ENCODE results near the gene SLC45A2.
A peak's percentile ranks its signal among the peaks of the same experiment; 100 is the strongest.
"Not testable (repeated sequence)": the region's sequence is repeated elsewhere in the genome, so short reads cannot be mapped to it uniquely, and the experiment has no call there.

The SLC45A2 gene

GRCh38 chr5:34016222-34016621 lies 31.7 kb upstream of the SLC45A2 start:
- Histone ChIP-seq H3K9ac (ENCODE audit: low read length) (no peak overlapping the region), H3K27me3 (ENCODE audit: control insufficient read depth, insufficient read depth, low read length) (no peaks in the 10 kb centered on the region), H3K36me3 (ENCODE audit: control insufficient read depth, insufficient read depth, low read length) (no peaks in the 10 kb centered on the region), H3K4me1 (ENCODE audit: control insufficient read depth, insufficient read depth, low read length) (no peaks in the 10 kb centered on the region), H3K9me3 (ENCODE audit: control insufficient read depth, low read length) (no peaks in the 10 kb centered on the region), H3K4me3 (ENCODE audit: low read length) (no peak overlapping the region)

- H3K36me3 ChIP-seq (ENCODE audit: control insufficient read depth, insufficient read depth, low read length) = no peaks in the 10 kb centered on the region
- no peaks in the 10 kb centered on the region for H3K9me3 ChIP-seq (ENCODE audit: control insufficient read depth, low read length)
- no peak overlapping the region for H3K9ac ChIP-seq (ENCODE audit: low read length)
- no peaks in the 10 kb centered on the region for H3K27me3 ChIP-seq (ENCODE audit: control insufficient read depth, insufficient read depth, low read length)
- H3K4me1 ChIP-seq (ENCODE audit: control insufficient read depth, insufficient read depth, low read length) = no peaks in the 10 kb centered on the region
- H3K4me3 ChIP-seq (ENCODE audit: low read length) = no peak overlapping the region
These were observed 30.8 kb upstream of the SLC45A2 start for GRCh38 chr5:34015120-34015822.

- H3K27me3 ChIP-seq (ENCODE audit: control insufficient read depth, insufficient read depth, low read length) = no peaks in the 10 kb centered on the region
- H3K36me3 ChIP-seq (ENCODE audit: control insufficient read depth, insufficient read depth, low read length) = no peaks in the 10 kb centered on the region
- no peaks in the 10 kb centered on the region for H3K9me3 ChIP-seq (ENCODE audit: control insufficient read depth, low read length)
- no peaks in the 10 kb centered on the region for H3K4me1 ChIP-seq (ENCODE audit: control insufficient read depth, insufficient read depth, low read length)
- H3K9ac ChIP-seq (ENCODE audit: low read length) = no peak overlapping the region
- no peak overlapping the region for H3K4me3 ChIP-seq (ENCODE audit: low read length)
These were observed 30.1 kb upstream of the SLC45A2 start for GRCh38 chr5:34014626-34015025.

- no peaks in the 10 kb centered on the region for H3K27me3 ChIP-seq (ENCODE audit: control insufficient read depth, insufficient read depth, low read length)
- no peaks in the 10 kb centered on the region for H3K9me3 ChIP-seq (ENCODE audit: control insufficient read depth, low read length)
- H3K36me3 ChIP-seq (ENCODE audit: control insufficient read depth, insufficient read depth, low read length) = no peaks in the 10 kb centered on the region
- no peak overlapping the region for H3K9ac ChIP-seq (ENCODE audit: low read length)
- H3K4me3 ChIP-seq (ENCODE audit: low read length) = no peak overlapping the region
- H3K4me1 ChIP-seq (ENCODE audit: control insufficient read depth, insufficient read depth, low read length) = peaks cover 9% of the 10 kb centered on the region
These were observed 29.1 kb upstream of the SLC45A2 start for GRCh38 chr5:34013547-34013946.

GRCh38 chr5:34012791-34013190 lies 28.3 kb upstream of the SLC45A2 start:
- Histone ChIP-seq H3K9me3 (ENCODE audit: control insufficient read depth, low read length) (no peaks in the 10 kb centered on the region), H3K9ac (ENCODE audit: low read length) (no peak overlapping the region), H3K27me3 (ENCODE audit: control insufficient read depth, insufficient read depth, low read length) (no peaks in the 10 kb centered on the region), H3K4me3 (ENCODE audit: low read length) (no peak overlapping the region), H3K36me3 (ENCODE audit: control insufficient read depth, insufficient read depth, low read length) (no peaks in the 10 kb centered on the region), H3K4me1 (ENCODE audit: control insufficient read depth, insufficient read depth, low read length) (peaks cover 9% of the 10 kb centered on the region)

- Histone ChIP-seq H3K4me3 (ENCODE audit: low read length) (no peak overlapping the region), H3K9me3 (ENCODE audit: control insufficient read depth, low read length) (no peaks in the 10 kb centered on the region), H3K9ac (ENCODE audit: low read length) (no peak overlapping the region), H3K36me3 (ENCODE audit: control insufficient read depth, insufficient read depth, low read length) (no peaks in the 10 kb centered on the region), H3K27me3 (ENCODE audit: control insufficient read depth, insufficient read depth, low read length) (no peaks in the 10 kb centered on the region), H3K4me1 (ENCODE audit: control insufficient read depth, insufficient read depth, low read length) (peaks cover 15% of the 10 kb centered on the region)
These were observed 27.0 kb upstream of the SLC45A2 start for GRCh38 chr5:34011536-34011935.

GRCh38 chr5:34010146-34010545 lies 25.7 kb upstream of the SLC45A2 start:
- not testable (repeated sequence) for H3K27me3 ChIP-seq (ENCODE audit: control insufficient read depth, insufficient read depth, low read length); H3K36me3 ChIP-seq (ENCODE audit: control insufficient read depth, insufficient read depth, low read length); H3K4me3 ChIP-seq (ENCODE audit: low read length)

GRCh38 chr5:34009610-34010009 lies 25.1 kb upstream of the SLC45A2 start:
- Histone ChIP-seq H3K4me3 (ENCODE audit: low read length) (no peak overlapping the region), H3K4me1 (ENCODE audit: control insufficient read depth, insufficient read depth, low read length) (peaks cover 15% of the 10 kb centered on the region), H3K9ac (ENCODE audit: low read length) (no peak overlapping the region), H3K27me3 (ENCODE audit: control insufficient read depth, insufficient read depth, low read length) (no peaks in the 10 kb centered on the region), H3K36me3 (ENCODE audit: control insufficient read depth, insufficient read depth, low read length) (no peaks in the 10 kb centered on the region), H3K9me3 (ENCODE audit: control insufficient read depth, low read length) (no peaks in the 10 kb centered on the region)

More at GRCh38 chr5:34010146-34010545, 25.7 kb upstream of the SLC45A2 start:
- peaks cover 15% of the 10 kb centered on the region for H3K4me1 ChIP-seq (ENCODE audit: control insufficient read depth, insufficient read depth, low read length)
- not testable (repeated sequence) for H3K9me3 ChIP-seq (ENCODE audit: control insufficient read depth, low read length); H3K9ac ChIP-seq (ENCODE audit: low read length)

GRCh38 chr5:34008802-34009201 lies 24.3 kb upstream of the SLC45A2 start:
- Histone ChIP-seq H3K36me3 (ENCODE audit: control insufficient read depth, insufficient read depth, low read length) (no peaks in the 10 kb centered on the region), H3K27me3 (ENCODE audit: control insufficient read depth, insufficient read depth, low read length) (no peaks in the 10 kb centered on the region), H3K4me1 (ENCODE audit: control insufficient read depth, insufficient read depth, low read length) (peaks cover 15% of the 10 kb centered on the region), H3K9ac (ENCODE audit: low read length) (peak overlapping the region; percentile 73), H3K4me3 (ENCODE audit: low read length) (peak overlapping the region; percentile 40), H3K9me3 (ENCODE audit: control insufficient read depth, low read length) (no peaks in the 10 kb centered on the region)

- no peaks in the 10 kb centered on the region for H3K9me3 ChIP-seq (ENCODE audit: control insufficient read depth, low read length)
- no peaks in the 10 kb centered on the region for H3K27me3 ChIP-seq (ENCODE audit: control insufficient read depth, insufficient read depth, low read length)
- peak within 1 kb of the TSS; percentile 73 for H3K9ac ChIP-seq (ENCODE audit: low read length)
- peak within 1 kb of the TSS; percentile 40 for H3K4me3 ChIP-seq (ENCODE audit: low read length)
- H3K4me1 ChIP-seq (ENCODE audit: control insufficient read depth, insufficient read depth, low read length) = peaks cover 15% of the 10 kb centered on the region
- no peaks in the 10 kb centered on the region for H3K36me3 ChIP-seq (ENCODE audit: control insufficient read depth, insufficient read depth, low read length)
These were observed 23.4 kb upstream of the SLC45A2 start, which contains the start of gene AMACR for GRCh38 chr5:34007621-34008600. Gene AMACR, minus strand, starts transcription at chr5:34008050. Its CDS starts 31 bp downstream, at chr5:34008019.

- Histone ChIP-seq H3K9ac (ENCODE audit: low read length) (peak overlapping the region; percentile 73), H3K4me1 (ENCODE audit: control insufficient read depth, insufficient read depth, low read length) (peaks cover 15% of the 10 kb centered on the region), H3K27me3 (ENCODE audit: control insufficient read depth, insufficient read depth, low read length) (no peaks in the 10 kb centered on the region), H3K4me3 (ENCODE audit: low read length) (peak overlapping the region; percentile 40), H3K9me3 (ENCODE audit: control insufficient read depth, low read length) (no peaks in the 10 kb centered on the region), H3K36me3 (ENCODE audit: control insufficient read depth, insufficient read depth, low read length) (no peaks in the 10 kb centered on the region)
These were observed 22.7 kb upstream of the SLC45A2 start for GRCh38 chr5:34007201-34007620.

- peaks cover 23% of the 10 kb centered on the region for H3K4me1 ChIP-seq (ENCODE audit: control insufficient read depth, insufficient read depth, low read length)
- H3K4me3 ChIP-seq (ENCODE audit: low read length) = no peak overlapping the region
- no peaks in the 10 kb centered on the region for H3K27me3 ChIP-seq (ENCODE audit: control insufficient read depth, insufficient read depth, low read length)
- no peaks in the 10 kb centered on the region for H3K36me3 ChIP-seq (ENCODE audit: control insufficient read depth, insufficient read depth, low read length)
- H3K9me3 ChIP-seq (ENCODE audit: control insufficient read depth, low read length) = no peaks in the 10 kb centered on the region
- no peak overlapping the region for H3K9ac ChIP-seq (ENCODE audit: low read length)
These were observed 21.2 kb upstream of the SLC45A2 start for GRCh38 chr5:34005681-34006080.
